GM19025 (cell line): ENCODE measurements around the gene CSF1.
A peak's percentile ranks its signal among the peaks of the same experiment; 100 is the strongest.

Experiments
- ATAC-seq: cut with Tn5 transposase; IDR thresholded peaks from one replicate; pipeline ENCODE4 v1.9.1; 2021; ENCODE audit warnings: mild to moderate bottlenecking, low read depth, moderate library complexity; ENCODE audit not compliant: unreplicated experiment

CSF1 gene

DNA sequence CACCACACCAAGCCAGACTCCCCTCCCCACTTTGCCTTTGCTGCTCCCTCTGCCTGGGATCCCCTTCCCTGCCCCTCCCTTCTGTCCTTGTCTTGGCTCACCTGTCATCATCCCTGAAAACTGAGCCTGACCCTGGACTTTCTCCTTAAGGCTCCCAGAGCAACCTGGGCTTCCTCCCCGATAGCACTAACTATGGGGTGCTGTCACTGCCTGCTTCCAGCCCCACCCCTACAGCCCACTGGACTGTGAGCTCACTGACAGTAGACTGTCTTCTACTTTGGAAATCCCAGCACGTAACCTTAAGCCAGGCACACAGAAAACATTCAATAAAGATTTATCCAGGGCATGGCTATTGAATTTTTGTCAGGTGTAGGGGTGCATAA lies 9.5 kb upstream of the CSF1 start:
- no peak for ATAC-seq

DNA sequence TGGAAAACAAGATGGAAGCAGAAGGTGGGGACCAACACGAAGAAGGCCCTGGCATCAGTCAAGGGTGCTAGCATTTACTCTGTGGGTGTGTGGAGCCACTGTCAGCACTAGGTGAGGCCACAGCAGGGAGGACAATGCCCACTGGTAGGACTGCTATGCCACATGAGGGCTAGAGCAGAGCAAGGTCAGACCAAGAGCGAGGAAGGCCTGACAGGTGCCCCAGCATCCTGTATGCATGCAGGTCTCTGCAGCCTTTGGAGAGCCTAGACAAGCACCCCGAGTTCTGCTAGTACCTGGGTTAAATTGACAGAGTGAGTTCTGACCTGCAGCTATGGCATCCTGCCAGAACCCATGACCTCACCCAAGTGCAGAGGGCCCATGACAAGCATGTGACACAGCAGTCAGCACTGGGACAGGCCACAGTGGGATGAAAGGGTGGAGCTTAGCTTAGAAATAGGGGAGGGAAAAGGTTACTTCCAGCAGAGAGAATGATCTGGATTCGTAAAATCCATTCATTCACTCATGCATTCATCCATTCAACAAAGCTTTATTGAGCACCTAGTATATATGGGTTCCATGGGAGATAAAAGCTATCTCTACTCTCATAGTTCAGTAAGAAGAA lies 9.0 kb upstream of the CSF1 start:
- ATAC-seq: no peak

- ATAC-seq: no peak
These were observed 8.3 kb upstream of the CSF1 start for GRCh38 chr1:109902204-109902985.

DNA sequence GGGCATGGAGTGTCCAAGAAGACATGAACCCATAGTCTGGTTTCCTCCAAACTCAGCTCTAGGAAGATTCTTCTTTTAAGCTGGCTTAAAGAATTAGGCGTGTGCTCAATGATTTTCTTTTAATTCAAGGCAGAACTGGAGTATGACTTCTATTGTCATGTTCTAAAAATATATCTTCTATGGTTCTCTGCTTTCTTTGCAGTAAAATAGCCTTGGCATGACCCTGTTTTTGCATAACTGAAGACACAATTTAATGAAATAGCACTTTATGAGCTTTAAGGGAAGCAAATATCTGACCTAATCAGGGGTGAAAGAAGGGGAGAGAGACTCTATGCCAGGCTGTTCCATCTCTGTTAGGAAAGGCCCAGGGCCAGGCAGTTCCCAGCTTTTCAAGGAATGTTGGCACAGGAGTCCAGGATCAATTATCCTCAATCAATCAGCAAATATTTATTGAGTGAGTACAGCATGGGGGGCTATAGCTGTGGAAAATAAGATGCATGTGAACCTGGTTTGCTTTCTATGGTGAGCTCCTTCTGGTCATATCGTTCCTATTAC lies 7.2 kb upstream of the CSF1 start:
- ATAC-seq: no peak

- no peak for ATAC-seq
These were observed 6.4 kb upstream of the CSF1 start for GRCh38 chr1:109904105-109904817.

DNA sequence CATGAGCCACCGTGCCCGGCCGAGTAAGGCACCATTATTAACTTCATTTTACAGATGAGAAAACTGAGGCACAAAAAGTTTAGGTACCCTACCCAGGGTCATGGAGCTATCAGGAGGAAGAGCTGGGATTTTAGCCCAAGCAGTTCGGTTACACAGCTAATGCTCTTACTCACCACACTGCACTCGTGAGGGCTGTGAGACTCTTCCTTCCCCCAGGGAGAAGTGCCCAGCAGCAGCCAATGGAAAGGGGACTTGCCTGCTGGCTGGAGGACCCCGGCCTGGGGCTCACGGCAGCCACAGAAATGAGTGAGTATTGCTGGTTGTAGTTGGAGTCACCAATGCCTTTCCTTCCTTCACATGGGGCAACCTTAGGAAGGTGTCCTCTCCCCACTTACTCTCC lies 5.2 kb upstream of the CSF1 start:
- ATAC-seq: no peak

DNA sequence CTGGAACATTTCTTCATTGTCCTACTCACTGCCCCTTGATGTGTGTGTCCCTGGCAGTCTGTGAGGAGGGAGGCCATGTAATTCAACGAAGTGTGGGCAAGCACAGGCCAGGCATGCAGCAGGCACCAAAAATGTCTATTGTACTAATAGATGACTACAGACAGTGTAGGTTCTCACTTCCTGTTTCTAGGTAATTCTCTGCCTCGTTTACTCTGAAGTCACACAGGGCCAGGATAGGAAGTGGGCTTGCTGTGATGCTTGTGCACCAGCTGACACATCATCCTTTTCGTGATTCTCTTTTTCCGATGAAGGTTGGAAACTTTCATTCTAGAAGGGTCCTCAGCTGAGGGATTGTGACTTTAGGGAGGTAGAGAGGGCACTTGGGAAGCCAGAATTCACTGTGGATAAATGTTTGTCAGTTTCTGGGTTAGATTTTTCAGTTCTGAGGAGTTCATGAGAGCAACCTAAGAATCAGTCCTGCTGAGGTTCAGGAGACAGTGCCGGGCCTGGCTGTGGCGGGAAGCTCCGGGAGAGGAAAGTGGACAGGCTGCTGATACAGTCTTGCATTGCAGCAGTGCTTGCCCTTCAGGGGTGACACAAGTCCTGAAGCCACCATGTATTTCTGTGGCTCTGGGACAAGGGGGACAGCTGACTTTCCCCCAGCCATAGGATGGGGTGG lies 4.3 kb upstream of the CSF1 start:
- ATAC-seq: peak; percentile 90

DNA sequence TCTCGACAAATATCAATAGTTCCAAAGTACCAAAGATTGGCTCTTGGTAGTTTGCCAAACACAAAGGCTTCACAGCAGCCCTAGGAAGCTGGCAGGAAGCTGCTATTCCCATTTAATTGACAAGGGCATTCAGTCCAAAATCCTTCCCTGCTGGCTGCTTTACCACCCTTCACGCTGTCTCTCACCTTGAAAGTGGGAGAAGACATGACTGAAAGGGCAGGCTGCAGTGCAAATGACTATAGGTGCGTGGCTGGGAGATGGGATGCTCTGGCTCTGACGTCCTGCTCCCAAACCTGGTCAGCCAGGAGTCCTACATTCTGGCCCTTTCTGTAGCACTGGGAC lies 3.8 kb upstream of the CSF1 start:
- no peak for ATAC-seq

DNA sequence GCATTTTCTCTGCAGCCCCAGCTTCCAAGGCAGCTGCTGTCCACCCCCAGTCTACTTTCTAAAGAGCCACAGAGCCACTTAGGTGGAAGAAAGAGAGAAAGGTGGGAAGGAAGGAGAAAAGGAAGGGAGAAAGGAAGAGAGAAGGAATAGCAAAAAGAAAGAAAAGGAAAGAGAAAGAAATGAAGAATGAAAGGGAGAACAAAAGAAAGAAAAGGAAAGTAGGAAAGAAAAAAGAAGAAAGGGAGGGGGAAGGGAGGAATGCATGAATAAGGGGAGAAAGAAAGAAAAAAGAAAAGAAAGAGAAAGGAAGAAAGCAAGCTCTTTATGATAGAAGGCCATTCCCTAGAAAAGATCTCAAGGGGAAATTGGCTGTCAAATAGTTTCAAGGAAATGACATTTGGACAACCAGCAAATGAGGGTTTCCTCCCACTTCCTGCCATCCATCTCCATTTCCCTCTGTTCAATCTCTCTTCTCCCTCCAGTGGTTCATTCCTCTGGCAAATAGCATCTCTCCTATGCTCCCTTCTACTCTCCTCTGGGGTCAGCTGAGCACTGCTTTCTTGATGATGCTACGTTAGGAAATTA lies 3.4 kb upstream of the CSF1 start:
- ATAC-seq: no peak

- ATAC-seq: no peak
These were observed 1.8 kb upstream of the CSF1 start for GRCh38 chr1:109908836-109909235.

- ATAC-seq: no peak
These were observed 1.1 kb upstream of the CSF1 start for GRCh38 chr1:109909561-109909960.

DNA sequence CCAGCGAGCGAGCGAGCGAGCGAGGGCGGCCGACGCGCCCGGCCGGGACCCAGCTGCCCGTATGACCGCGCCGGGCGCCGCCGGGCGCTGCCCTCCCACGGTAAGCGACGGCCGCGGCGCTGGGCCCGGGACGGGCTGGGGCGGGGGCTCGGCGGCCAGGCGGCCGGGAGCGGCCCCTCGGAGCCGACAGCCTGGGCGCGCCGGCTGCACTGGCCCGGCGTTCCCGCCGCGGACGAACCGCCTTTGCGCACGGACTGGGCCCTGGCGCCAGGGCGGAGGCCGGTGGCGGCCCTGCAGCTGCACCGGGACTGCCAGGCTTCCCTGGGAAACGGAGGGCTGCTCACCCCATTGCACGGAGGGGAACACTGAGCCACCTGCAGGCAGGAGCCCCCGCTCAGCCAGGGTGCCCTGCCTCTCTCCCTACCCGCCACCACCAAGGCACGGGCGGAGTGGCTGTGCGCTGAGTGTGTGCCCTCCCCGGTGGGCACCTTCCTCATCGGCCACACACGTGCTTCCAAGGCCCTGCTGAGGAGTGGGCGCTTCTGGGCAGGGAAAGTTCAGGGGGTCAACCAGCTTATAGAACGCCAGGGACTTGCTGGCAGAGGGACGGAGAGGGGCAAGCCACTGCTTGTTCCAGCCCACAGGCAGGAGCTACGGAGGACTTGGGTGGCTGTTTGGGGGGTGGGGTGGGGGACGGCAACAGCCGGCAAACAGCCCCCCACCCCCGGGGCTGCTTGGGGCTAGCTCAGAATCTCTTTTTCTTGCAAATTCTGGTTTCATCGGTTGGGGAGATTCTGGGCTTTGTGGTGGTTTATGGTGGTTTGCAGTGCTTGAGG lies 532 bp downstream of the CSF1 start:
- ATAC-seq: no peak

GRCh38 chr1:109912214-109912861 lies 1.7 kb downstream of the CSF1 start:
- ATAC-seq: no peak

DNA sequence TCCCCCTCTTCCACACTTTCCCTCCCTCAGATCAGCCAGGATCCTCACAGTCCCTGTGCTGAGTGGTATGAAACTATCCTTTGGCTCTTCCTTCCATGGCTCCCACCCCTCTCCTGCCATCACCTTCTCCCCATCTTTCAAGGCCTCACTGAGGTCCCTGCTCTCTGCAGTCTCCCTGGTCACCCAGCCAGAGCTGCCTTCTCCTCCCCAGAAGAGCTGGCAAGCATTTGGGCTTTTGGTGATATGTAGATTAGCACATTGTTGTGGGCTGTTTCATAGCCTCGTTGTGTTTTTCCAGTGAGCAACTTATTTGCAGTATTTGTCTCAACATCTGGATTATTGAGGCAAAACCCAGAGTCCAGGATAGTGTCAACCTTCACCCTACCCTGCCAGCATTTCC lies 2.2 kb downstream of the CSF1 start:
- no peak for ATAC-seq

DNA sequence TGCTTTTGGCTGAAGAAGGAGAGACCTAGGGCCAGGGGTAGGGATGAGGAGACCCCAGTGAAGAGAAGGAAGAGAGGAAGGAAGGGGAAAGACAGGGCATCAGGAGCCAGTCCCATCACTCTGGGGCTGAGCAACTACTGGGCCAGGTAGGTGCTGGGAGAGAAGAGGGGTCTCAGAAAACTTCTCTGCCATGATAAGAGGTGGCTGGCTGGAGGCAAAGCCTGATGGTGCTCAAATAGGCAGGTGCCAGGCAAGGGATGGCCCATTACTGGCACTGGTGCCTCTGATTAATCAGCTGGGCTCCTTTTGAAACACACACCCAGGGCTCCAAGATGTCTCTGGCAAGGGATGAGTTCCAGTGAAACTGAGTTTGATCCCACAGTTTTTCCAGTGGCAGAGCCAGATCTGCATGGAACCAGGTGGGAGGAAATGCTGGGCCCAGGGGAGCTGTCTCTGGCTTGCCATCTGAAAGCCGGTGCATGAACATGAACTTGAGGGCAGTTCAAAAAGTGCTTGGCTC lies 2.8 kb downstream of the CSF1 start:
- no peak for ATAC-seq

DNA sequence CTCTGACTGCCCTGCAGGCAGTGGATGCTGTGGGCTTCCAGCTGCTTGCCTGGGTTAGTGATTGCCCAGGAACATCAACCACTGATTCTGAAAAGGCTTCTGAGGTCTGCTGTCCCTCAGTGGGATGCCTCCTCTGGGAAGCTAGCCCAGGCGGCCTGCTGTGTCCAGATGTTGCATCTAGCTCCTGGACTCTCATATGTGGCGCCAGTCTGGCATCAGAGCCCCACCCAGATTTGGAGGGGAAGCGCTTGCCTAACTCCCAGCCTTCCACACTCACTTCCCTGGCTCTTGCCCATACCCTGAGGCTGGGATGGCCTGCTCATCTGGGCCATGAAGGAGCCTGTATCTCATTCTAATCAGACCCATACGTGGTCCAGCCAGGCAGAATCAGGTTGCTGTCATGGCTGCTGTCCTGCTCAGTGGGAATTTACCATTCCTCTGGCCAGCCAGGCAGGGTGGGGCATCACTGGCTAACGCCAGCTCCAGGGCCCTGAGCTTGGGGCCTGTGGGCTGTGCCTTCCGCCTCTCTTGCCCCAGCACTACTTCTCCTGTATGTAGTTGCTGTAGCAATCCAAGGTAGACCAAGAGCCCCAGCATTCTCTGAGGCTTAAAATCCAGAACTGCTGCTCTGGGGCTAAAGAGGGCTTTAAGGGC lies 4.1 kb downstream of the CSF1 start:
- ATAC-seq: no peak

DNA sequence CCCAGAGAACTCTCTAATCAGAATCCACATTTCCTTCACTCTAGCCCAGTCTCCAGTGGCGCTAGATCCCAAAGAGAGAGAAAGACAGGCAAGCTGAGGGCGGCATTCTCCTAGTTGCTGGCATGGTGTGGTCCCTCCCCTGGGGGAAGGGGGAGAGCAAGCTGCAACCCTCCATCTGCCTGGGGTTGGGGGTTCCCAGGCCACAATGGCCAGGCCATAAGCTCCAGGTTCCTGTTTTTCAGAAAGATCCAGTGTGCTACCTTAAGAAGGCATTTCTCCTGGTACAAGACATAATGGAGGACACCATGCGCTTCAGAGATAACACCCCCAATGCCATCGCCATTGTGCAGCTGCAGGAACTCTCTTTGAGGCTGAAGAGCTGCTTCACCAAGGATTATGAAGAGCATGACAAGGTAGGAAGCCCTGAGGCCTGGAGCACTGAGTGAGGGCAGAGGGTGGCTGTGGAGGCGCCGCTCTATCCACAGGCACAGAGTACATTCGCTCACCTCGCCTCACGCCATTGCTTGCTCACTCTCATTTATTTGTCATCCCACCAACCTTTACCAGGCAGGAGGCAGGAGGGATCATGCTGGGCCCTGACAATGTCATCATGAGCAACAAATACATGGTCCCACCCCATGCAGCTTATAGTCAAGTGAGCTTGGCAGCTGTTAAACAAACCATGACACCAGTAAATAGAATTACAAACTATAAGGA lies 6.6 kb downstream of the CSF1 start:
- ATAC-seq: no peak
